ENCODE measurements around the gene AP1AR. TPM values are rescaled to one million over a fixed set of nuclear protein-coding genes. Genes with fewer than 3 reads are reported as not detected.

Gene AP1AR
- 10 to 100 TPM; 14.3 to 18.2 TPM for total RNA-seq

- POLR2A ChIA-PET = interaction anchor here (0.6 to 2.8 kb wide), 8 partner anchors 9 to 452 kb away, joined by 3 to 12 read pairs (median 4); partner anchors contain the start of gene ALPK1
- ATAC-seq (ENCODE audit: low read depth) (peak; percentile 63), DNase-seq (peak; percentile 91)
- Mint-ChIP-seq H3K4me3 (peak within 1 kb of the TSS; percentile 83), H3K9me3 (no peaks in the 10 kb centered on the region), H3K36me3 (no peaks in the 10 kb centered on the region), H3K27ac (peak within 1 kb of the TSS; percentile 98), H3K27me3 (peaks cover 2% of the 10 kb centered on the region), H3K4me1 (peaks cover 23% of the 10 kb centered on the region)
Observed at GRCh38 chr4:112231779-112232713, at the start of gene AP1AR. TSS of gene AP1AR (plus strand) at chr4:112231787. CDS start at chr4:112232092, 305 bp downstream.

GRCh38 chr4:112182604-112183003 is 49.0 kb upstream of the AP1AR start:
- H3K27me3 Mint-ChIP-seq = no peaks in the 10 kb centered on the region
- H3K27ac Mint-ChIP-seq = no peak overlapping the region
- H3K4me3 Mint-ChIP-seq = peak overlapping the region; percentile 24
- peaks cover 33% of the 10 kb centered on the region for H3K4me1 Mint-ChIP-seq
- H3K36me3 Mint-ChIP-seq = peaks cover 12% of the 10 kb centered on the region
- ATAC-seq (ENCODE audit: low read depth) = no peak
- no peak for DNase-seq
- no peaks in the 10 kb centered on the region for H3K9me3 Mint-ChIP-seq
- POLR2A ChIA-PET = no interaction called here

- H3K27ac Mint-ChIP-seq = peak overlapping the region; percentile 35
- H3K27me3 Mint-ChIP-seq = no peaks in the 10 kb centered on the region
- POLR2A ChIA-PET = interaction anchor here (1.0 to 1.3 kb wide), 2 partner anchors 11 to 64 kb away, joined by 3 to 5 read pairs; no protein-coding TSS in a partner anchor
- peak overlapping the region; percentile 50 for H3K4me3 Mint-ChIP-seq
- DNase-seq (no peak), ATAC-seq (ENCODE audit: low read depth) (peak; percentile 83)
- peaks cover 35% of the 10 kb centered on the region for H3K4me1 Mint-ChIP-seq
- H3K9me3 Mint-ChIP-seq = no peaks in the 10 kb centered on the region
- peaks cover 12% of the 10 kb centered on the region for H3K36me3 Mint-ChIP-seq
Observed at GRCh38 chr4:112183252-112183651, 48.3 kb upstream of the AP1AR start.

GRCh38 chr4:112184438-112184837 is 47.1 kb upstream of the AP1AR start:
- no peak for DNase-seq
- ATAC-seq (ENCODE audit: low read depth) = no peak
- Mint-ChIP-seq H3K9me3 (no peaks in the 10 kb centered on the region), H3K4me1 (peaks cover 31% of the 10 kb centered on the region), H3K4me3 (no peak overlapping the region), H3K27ac (no peak overlapping the region), H3K36me3 (peaks cover 8% of the 10 kb centered on the region), H3K27me3 (no peaks in the 10 kb centered on the region)
- POLR2A ChIA-PET = interaction anchor here (1.3 kb wide), 1 partner anchor 12 kb away, joined by 3 read pairs; no protein-coding TSS in a partner anchor

GRCh38 chr4:112185334-112185733 is 46.3 kb upstream of the AP1AR start:
- peaks cover 33% of the 10 kb centered on the region for H3K4me1 Mint-ChIP-seq
- POLR2A ChIA-PET = no interaction called here
- no peak overlapping the region for H3K27ac Mint-ChIP-seq
- no peaks in the 10 kb centered on the region for H3K27me3 Mint-ChIP-seq
- no peaks in the 10 kb centered on the region for H3K9me3 Mint-ChIP-seq
- DNase-seq (no peak), ATAC-seq (ENCODE audit: low read depth) (no peak)
- H3K36me3 Mint-ChIP-seq = peaks cover 11% of the 10 kb centered on the region
- no peak overlapping the region for H3K4me3 Mint-ChIP-seq

GRCh38 chr4:112185740-112186670 is 45.6 kb upstream of the AP1AR start:
- no peak for DNase-seq
- no peaks in the 10 kb centered on the region for H3K27me3 Mint-ChIP-seq
- POLR2A ChIA-PET = no interaction called here
- H3K27ac Mint-ChIP-seq = no peak overlapping the region
- no peak for ATAC-seq (ENCODE audit: low read depth)
- no peaks in the 10 kb centered on the region for H3K9me3 Mint-ChIP-seq
- no peak overlapping the region for H3K4me3 Mint-ChIP-seq
- peaks cover 11% of the 10 kb centered on the region for H3K36me3 Mint-ChIP-seq
- H3K4me1 Mint-ChIP-seq = peaks cover 33% of the 10 kb centered on the region

- H3K36me3 Mint-ChIP-seq = peaks cover 3% of the 10 kb centered on the region
- no peak overlapping the region for H3K27ac Mint-ChIP-seq
- ATAC-seq (ENCODE audit: low read depth) (no peak), DNase-seq (no peak)
- peaks cover 8% of the 10 kb centered on the region for H3K4me1 Mint-ChIP-seq
- H3K9me3 Mint-ChIP-seq = no peaks in the 10 kb centered on the region
- POLR2A ChIA-PET = interaction anchor here (0.7 kb wide), 1 partner anchor 44 kb away, joined by 5 read pairs; no protein-coding TSS in a partner anchor
- no peaks in the 10 kb centered on the region for H3K27me3 Mint-ChIP-seq
- no peak overlapping the region for H3K4me3 Mint-ChIP-seq
Observed at GRCh38 chr4:112189754-112190153, 41.8 kb upstream of the AP1AR start.

GRCh38 chr4:112190684-112191083 is 40.9 kb upstream of the AP1AR start:
- ATAC-seq (ENCODE audit: low read depth) (no peak), DNase-seq (no peak)
- Mint-ChIP-seq H3K9me3 (peaks cover 1% of the 10 kb centered on the region), H3K27me3 (no peaks in the 10 kb centered on the region), H3K36me3 (peaks cover 4% of the 10 kb centered on the region), H3K4me3 (no peak overlapping the region), H3K4me1 (peaks cover 7% of the 10 kb centered on the region), H3K27ac (no peak overlapping the region)
- POLR2A ChIA-PET = no interaction called here

- Mint-ChIP-seq H3K27ac (no peak overlapping the region), H3K4me1 (peaks cover 10% of the 10 kb centered on the region), H3K4me3 (no peak overlapping the region), H3K9me3 (peaks cover 1% of the 10 kb centered on the region), H3K36me3 (peaks cover 2% of the 10 kb centered on the region), H3K27me3 (no peaks in the 10 kb centered on the region)
- POLR2A ChIA-PET = no interaction called here
- DNase-seq = no peak
- no peak for ATAC-seq (ENCODE audit: low read depth)
Observed at GRCh38 chr4:112196461-112196860, 35.1 kb upstream of the AP1AR start.

GRCh38 chr4:112199041-112199440 is 32.5 kb upstream of the AP1AR start:
- DNase-seq = no peak
- no peak overlapping the region for H3K4me3 Mint-ChIP-seq
- peaks cover 10% of the 10 kb centered on the region for H3K4me1 Mint-ChIP-seq
- no peaks in the 10 kb centered on the region for H3K27me3 Mint-ChIP-seq
- H3K36me3 Mint-ChIP-seq = peaks cover 2% of the 10 kb centered on the region
- POLR2A ChIA-PET = no interaction called here
- no peak overlapping the region for H3K27ac Mint-ChIP-seq
- no peak for ATAC-seq (ENCODE audit: low read depth)
- H3K9me3 Mint-ChIP-seq = peaks cover 1% of the 10 kb centered on the region

- no peak for DNase-seq
- POLR2A ChIA-PET = no interaction called here
Observed at GRCh38 chr4:112201915-112202505, 29.6 kb upstream of the AP1AR start.

GRCh38 chr4:112203593-112203992 is 28.0 kb upstream of the AP1AR start:
- ATAC-seq (ENCODE audit: low read depth) = no peak
- Mint-ChIP-seq H3K36me3 (no peaks in the 10 kb centered on the region), H3K27me3 (no peaks in the 10 kb centered on the region), H3K27ac (no peak overlapping the region), H3K4me1 (peaks cover 10% of the 10 kb centered on the region), H3K9me3 (no peaks in the 10 kb centered on the region), H3K4me3 (no peak overlapping the region)
- no peak for DNase-seq
- POLR2A ChIA-PET = no interaction called here

More at GRCh38 chr4:112201915-112202505, 29.6 kb upstream of the AP1AR start:
- Mint-ChIP-seq H3K9me3 (no peaks in the 10 kb centered on the region), H3K27me3 (no peaks in the 10 kb centered on the region), H3K36me3 (no peaks in the 10 kb centered on the region), H3K4me3 (no peak overlapping the region), H3K27ac (no peak overlapping the region), H3K4me1 (peaks cover 10% of the 10 kb centered on the region)
- no peak for ATAC-seq (ENCODE audit: low read depth)

- H3K36me3 Mint-ChIP-seq = no peaks in the 10 kb centered on the region
- POLR2A ChIA-PET = no interaction called here
- no peak overlapping the region for H3K27ac Mint-ChIP-seq
- ATAC-seq (ENCODE audit: low read depth) (no peak), DNase-seq (no peak)
- H3K27me3 Mint-ChIP-seq = no peaks in the 10 kb centered on the region
- no peak overlapping the region for H3K4me3 Mint-ChIP-seq
- no peaks in the 10 kb centered on the region for H3K9me3 Mint-ChIP-seq
- no peaks in the 10 kb centered on the region for H3K4me1 Mint-ChIP-seq
Observed at GRCh38 chr4:112206431-112206830, 25.2 kb upstream of the AP1AR start.

Data from activated naive CD8-positive, alpha-beta T cell treated with anti-CD3 and anti-CD28 coated beads, Interleukin-2, amount 10 ng/mL, durations not matched to agents 7 days and 5 days (primary cell).